HG02678 (cell line): ENCODE results near the gene PAX2.

Experiments
- ATAC-seq: cut with Tn5 transposase; IDR thresholded peaks from one replicate; pipeline ENCODE4 v1.9.1; 2021; ENCODE audit warnings: mild to moderate bottlenecking, moderate library complexity; ENCODE audit not compliant: unreplicated experiment

Gene PAX2

GRCh38 chr10:100737355-100738054, 7.9 kb upstream of the PAX2 start:
- no peak for ATAC-seq

GRCh38 chr10:100738055-100738827, 7.1 kb upstream of the PAX2 start:
- no peak for ATAC-seq

- ATAC-seq = no peak
Measured at GRCh38 chr10:100739517-100740368, 5.6 kb upstream of the PAX2 start.

- no peak for ATAC-seq
Measured at GRCh38 chr10:100740476-100741377, 4.7 kb upstream of the PAX2 start.

- no peak for ATAC-seq
Measured at GRCh38 chr10:100741378-100742075, 3.9 kb upstream of the PAX2 start.

GRCh38 chr10:100742076-100742771, 3.2 kb upstream of the PAX2 start:
- ATAC-seq = no peak

- ATAC-seq = no peak
Measured at GRCh38 chr10:100742936-100743335, 2.4 kb upstream of the PAX2 start.

GRCh38 chr10:100743626-100744135, 1.7 kb upstream of the PAX2 start:
- no peak for ATAC-seq

- ATAC-seq = no peak
Measured at GRCh38 chr10:100744136-100744986, 1.0 kb upstream of the PAX2 start.

- no peak for ATAC-seq
Measured at GRCh38 chr10:100745882-100746783, 751 bp downstream of the PAX2 start.

GRCh38 chr10:100746784-100747455, 1.5 kb downstream of the PAX2 start:
- ATAC-seq = no peak

- ATAC-seq = no peak
Measured at GRCh38 chr10:100747456-100748230, 2.3 kb downstream of the PAX2 start.

- no peak for ATAC-seq
Measured at GRCh38 chr10:100748231-100749058, 3.1 kb downstream of the PAX2 start.

GRCh38 chr10:100749059-100749308, 3.6 kb downstream of the PAX2 start:
- ATAC-seq = no peak
